GM21786 (cell line): ENCODE results near the gene DOK5.

Source experiments
- ATAC-seq: cut with Tn5 transposase; IDR thresholded peaks from one replicate; pipeline ENCODE4 v1.9.1; 2021; ENCODE audit not compliant: unreplicated experiment

Gene DOK5

DNA sequence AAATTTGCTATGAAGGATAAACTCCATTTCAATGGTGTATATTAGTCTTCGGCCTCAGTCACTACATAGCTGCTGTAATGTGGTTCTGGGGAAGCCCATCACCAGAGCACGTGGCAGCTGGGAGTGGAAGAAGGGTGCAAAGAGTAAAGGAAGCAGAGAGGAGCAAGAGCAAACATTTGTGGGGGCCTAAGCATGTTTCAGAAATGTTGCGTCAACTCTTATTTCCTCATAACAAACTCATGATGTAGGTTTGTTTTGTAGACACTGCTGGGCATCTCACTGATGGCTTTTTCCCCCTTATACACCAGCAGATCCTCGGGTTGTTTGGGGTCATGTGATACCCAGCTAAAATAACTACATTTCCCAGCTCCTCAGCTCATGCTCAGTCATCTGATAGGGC is 37.3 kb downstream of the DOK5 start:
- ATAC-seq = no peak

DNA sequence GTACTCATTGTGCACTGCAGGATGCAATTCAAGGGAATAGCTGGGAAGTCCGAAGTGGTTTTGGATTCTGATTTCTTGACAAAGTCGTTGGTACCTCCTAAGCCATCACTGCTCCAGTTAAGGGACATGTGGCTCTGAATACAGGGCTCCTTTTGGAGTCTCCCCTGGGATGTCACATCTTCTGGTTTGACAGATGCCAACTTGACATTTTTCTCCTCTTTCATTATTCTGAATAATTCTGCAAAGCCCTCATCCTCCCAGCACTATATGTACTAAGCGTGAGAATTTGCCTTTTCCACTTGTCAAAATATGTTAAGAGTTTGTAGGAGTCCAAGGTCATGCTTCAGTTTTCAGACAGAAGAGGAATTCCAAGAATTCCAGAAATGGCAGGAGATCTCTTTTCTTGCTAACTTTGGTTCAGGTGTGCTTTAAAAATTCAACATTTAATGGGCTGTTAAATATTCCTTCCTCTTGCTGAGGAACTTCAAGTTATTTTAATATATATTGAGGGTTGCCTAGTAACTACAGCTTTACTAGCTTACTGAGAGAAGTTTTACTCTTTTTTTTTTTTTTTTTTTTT is 38.7 kb downstream of the DOK5 start:
- no peak for ATAC-seq

GRCh38 chr20:54515793-54516628 is 40.6 kb downstream of the DOK5 start:
- no peak for ATAC-seq

- ATAC-seq = no peak
These were observed 42.0 kb downstream of the DOK5 start for GRCh38 chr20:54517241-54517975.

DNA sequence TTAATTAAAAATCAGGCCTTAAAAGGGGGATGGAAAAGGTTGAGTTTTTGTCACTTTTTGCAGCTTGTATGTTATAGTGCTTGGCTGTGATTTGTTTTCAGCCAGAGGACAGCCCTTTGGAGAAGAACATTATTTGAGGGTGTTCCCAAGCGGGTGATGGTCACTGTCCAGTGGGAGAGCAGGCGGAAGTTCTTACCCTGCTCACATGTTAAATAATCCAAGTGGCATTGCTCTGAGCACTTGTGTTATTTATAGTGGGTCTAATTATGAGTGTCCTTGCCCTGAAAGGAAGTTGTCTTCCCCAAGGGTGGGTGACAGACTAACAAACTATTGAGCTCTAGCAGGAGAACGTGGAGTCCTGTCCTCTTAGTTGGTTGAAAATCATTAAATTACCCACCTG is 49.5 kb downstream of the DOK5 start:
- ATAC-seq = no peak

DNA sequence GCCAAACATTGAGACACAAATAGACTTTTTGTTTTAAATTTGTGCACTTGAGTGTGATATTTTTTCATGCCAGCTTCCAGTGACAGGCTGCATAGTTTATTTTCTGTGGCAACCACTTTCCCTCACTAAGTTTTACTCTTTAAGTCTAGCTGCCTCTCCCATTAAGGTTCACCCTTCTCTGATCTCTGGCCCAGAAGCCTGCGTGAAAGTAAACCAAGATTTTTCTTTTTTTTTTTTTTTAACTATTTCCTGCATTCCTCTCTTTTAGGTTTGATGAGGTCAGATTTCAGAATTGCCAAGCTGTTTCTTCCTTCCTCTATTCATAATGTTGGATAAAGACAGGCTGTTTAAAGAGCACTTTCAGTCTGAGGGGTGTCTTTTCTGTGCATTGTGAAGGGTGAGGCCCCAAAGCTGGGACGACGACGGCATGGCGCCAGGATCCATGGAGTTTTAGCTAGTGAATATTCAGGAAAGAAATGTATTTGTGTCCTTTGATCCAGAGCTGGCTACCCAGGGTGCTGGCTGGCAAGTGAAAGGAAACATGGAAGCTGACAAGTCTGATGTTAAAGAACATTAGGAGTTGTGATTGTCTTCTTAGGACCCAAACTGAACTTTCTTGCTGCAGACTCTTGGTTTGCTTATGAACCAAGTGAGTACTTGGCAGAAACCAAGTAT is 50.7 kb downstream of the DOK5 start:
- ATAC-seq = no peak

GRCh38 chr20:54526801-54527200 is 51.4 kb downstream of the DOK5 start:
- ATAC-seq = no peak

- no peak for ATAC-seq
These were observed 57.2 kb downstream of the DOK5 start for GRCh38 chr20:54532573-54532972.

DNA sequence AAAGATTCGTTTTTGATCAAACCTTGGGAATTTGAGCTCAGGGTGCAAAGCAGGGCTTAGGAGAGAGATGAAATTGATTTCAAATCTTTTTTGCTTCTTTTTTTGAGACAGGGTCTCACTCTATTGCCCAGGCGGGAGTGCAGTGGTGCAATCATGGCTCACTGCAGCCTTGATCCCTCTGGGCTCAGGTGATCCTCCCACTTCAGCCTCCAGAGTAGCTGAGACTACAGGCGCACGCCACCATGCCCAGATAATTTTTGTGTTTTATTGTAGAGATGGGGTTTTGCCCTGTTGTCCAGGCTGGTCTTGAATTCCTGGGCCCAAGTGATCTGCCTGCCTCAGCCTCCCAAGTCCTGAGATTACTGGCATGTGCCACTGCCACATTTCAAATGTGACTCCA is 58.7 kb downstream of the DOK5 start:
- ATAC-seq = no peak

- ATAC-seq = no peak
These were observed 59.6 kb downstream of the DOK5 start for GRCh38 chr20:54535033-54535432.

DNA sequence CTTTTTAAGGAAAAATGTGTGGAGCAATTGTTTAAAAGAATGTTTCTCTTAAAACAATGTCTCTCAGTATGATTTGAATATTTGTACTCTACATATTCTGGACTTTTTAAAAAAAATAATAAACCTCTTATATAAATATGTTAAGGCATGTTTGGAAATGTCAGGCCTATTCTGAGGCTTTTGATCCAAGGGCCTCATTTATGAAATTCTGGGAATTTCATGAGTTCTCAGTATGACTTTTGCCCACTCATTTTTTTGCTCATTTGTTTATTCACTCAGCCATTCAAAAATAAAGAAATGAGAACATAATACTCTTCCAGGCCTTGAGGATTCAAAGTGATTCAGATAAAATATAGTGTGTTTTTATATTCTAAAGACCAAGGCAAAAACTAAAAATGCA is 60.4 kb downstream of the DOK5 start:
- no peak for ATAC-seq

DNA sequence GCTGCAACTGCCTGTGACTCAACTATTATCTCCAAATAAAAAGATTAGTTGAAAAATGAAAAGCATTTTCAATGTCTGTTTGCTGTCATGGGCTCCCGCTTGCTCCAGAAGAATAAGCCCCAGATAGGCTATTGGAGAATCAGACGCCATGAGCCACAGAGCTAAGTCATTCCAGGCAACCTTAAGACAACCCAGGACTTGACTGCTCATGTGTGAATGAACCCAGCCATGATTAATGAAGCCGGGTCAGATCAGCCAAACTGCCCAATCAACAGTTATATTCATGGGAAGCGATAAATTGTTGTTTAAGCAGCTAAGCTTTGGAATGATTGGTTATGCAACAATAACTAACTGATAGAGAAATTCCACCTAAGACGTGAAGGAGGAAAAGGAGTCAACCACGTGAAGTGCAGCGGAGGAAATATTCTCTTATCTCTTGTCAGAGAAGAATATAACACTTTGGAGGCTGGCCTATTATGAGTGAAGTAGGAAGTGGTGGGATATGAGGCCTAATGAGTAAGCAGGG is 64.2 kb downstream of the DOK5 start:
- no peak for ATAC-seq

DNA sequence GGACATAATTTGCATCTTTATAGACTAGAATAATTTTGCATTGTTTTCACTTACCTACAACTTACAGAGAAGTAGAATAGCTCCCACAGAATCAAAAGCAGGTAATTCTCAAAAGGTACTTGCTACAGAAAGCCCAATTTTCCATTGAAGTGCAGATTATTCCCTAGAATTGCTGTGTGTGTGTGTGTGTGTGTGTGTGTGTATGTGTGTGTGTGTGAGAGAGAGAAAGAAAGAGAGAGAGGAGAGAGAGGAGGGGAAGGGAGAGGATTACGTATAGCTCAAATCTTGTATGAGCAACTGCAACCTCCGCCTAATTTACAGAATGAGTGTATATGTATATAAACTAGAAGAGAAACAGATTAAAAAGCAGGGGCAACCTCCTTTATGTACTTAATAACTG is 68.0 kb downstream of the DOK5 start:
- ATAC-seq = no peak

GRCh38 chr20:54545676-54546358 is 70.4 kb downstream of the DOK5 start:
- no peak for ATAC-seq

DNA sequence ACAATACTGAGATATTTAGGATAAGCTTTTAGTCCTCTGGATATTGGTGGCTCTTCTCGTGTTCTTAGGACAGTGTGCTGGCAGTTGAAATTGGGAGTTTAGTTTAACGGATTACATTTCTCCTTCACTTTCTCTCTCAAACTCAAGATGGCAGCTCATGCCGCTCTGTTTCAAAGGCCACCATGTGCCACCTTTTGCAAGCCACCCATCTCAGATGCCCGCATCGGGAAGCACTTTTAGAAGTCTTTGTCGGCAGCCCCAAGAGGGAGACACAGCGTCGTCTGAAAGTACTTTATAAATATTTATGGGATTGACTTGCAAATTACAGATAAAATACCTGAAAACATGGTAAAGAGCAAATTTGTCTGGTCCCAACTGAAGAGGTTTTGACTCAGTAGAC is 73.5 kb downstream of the DOK5 start:
- no peak for ATAC-seq

GRCh38 chr20:54549658-54550326 is 74.4 kb downstream of the DOK5 start:
- ATAC-seq = no peak

DNA sequence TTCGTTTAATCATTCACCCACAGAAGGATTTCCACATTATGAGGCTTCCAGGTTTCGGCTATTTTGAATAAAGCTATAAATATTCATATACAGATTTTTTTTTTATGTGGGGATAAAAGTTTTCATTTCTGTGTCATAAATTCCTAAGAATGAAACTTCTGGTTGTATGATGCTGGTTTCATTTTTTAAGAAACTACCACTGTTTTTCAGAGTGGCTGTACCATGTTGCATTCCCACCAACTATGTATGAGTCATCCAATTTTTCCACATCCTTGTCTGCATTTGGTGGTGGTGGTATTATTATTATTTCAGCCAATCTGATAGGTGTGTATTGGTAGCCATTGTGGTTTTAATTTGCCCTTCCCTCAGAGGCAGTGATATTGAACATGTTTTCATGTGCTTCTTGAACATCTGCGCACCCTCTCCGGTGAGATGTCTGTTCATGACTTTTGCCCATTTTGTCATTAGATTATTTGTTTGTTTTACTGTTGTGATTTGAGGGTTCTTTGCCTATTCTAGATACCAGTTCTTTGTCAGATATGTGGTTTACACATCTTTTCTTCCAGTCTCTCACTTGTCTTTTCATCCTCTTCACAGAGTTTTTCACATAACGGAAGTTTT is 75.5 kb downstream of the DOK5 start:
- no peak for ATAC-seq

GRCh38 chr20:54554006-54554405 is 78.6 kb downstream of the DOK5 start:
- no peak for ATAC-seq

DNA sequence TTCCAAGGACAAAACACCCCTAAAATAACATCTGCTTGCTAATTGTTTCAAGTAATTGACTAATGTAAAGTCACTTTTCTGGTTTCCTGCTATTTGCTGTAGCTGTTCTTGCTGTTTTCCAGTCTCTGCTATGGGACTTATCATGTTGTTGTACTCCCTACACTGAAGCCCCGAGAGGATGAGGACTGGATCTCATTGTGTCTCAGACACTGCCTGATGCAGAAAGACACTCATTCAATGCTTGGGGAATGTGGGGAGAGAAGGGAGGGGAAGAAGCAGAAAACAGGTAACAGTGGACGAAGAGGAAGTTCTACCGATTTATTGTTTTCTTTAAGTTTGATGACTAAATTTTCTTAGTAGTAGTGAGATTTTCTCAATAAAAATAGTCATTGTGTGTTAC is 79.8 kb downstream of the DOK5 start:
- no peak for ATAC-seq

- no peak for ATAC-seq
These were observed 81.0 kb downstream of the DOK5 start for GRCh38 chr20:54556406-54556805.
